Left lobe of liver (tissue), 1 donor: ENCODE results near the gene SMCO3. TPM values are rescaled to one million over a fixed set of nuclear protein-coding genes. Genes with fewer than 3 reads are reported as not detected.

Experiments
- total RNA-seq: library from RNA; stranded (reverse); gene quantifications from one replicate; pipeline ENCODE4 v1.2.1, GENCODE V29; 2021
- donor health status: DM: no; HTN: yes; CAD: no.

The SMCO3 gene
- total RNA-seq, 1 donor from 2014 or later, result 0.53 TPM

Other genes starting within 250 kb of the SMCO3 start
- 2.5 TPM for gene PLBD1, start 246.3 kb downstream of the SMCO3 start, total RNA-seq
- gene GUCY2C, start 117.6 kb downstream of the SMCO3 start, total RNA-seq, result not detected
- gene WBP11, start 10.7 kb downstream of the SMCO3 start, total RNA-seq, result 15.9 TPM
- 0.33 TPM for gene C12orf60, start 10.5 kb downstream of the SMCO3 start, total RNA-seq
- gene ART4, start 29.3 kb upstream of the SMCO3 start, total RNA-seq, result 27.5 TPM
- gene MGP, start 71.7 kb upstream of the SMCO3 start, total RNA-seq, result 5.5 TPM
- gene ERP27, start 124.4 kb upstream of the SMCO3 start, total RNA-seq, result 0.30 TPM
- 22.3 TPM for gene ARHGDIB, start 147.4 kb upstream of the SMCO3 start, total RNA-seq
- gene PDE6H, start 158.9 kb upstream of the SMCO3 start, total RNA-seq, result not detected